Activated CD4-positive, alpha-beta T cell treated with anti-CD3 and anti-CD28 coated beads for 4 hours (primary cell): ENCODE measurements around the gene GATA6.
"Not testable (repeated sequence)": the region's sequence is repeated elsewhere in the genome, so short reads cannot be mapped to it uniquely, and the experiment has no call there.

ENCODE experiments used
- DNase-seq, 2 donors: peaks; one replicate each; pipeline ENCODE4 v3.0.0-alpha.2; 2020

Gene GATA6

GRCh38 chr18:22184573-22184972 lies 15.2 kb downstream of the GATA6 start:
- not testable (repeated sequence) for DNase-seq

DNA sequence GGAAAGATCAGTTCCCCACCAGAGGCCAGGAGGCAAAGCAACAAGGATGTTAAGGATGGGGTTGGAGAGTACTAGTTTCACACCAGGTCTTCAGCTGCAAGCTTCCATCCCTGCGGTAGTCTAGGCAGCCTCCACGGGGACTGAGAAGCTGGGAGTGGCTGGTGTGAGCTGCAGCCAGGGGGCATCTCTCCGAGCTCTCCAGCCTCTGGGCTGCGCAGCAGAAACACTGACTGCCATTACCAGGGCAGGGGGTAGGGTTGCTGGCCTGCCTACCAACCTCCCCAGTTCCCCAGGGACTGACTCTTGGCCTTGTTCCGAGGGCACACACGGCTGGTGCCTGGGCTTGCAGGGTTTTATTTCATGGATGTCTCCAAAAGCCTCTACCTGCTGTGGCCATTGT lies 15.9 kb downstream of the GATA6 start:
- DNase-seq, result no peak

DNA sequence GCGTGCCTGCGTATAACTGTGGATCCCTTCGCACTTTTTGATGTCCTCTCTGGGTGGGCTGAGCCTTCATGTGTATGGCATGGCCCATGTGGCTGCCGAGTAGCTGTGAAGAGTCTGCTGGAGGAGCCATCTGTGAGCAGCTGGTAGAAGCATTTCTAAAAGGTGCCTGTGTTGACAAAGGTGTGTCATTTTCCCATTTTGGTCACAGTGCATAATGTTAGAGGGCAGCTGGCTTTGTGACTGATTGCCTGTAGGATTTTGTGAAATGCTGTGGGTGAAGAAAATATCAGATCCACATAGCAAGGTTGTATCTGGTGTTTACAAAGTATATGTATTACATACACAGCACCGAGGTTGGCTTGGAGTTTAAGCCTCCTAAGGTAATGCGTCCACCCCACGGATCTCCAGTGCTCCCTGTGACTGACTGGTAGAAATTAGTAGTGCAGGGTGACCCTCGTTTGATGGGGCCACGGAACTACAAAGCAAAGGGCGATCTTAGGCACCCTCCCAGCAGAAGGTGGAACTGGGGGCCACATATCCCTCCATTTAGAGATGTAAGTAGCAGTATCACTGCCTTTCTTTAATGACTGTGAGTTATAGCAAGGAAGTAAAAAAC lies 16.5 kb downstream of the GATA6 start:
- no peak for DNase-seq

- DNase-seq, result no peak
Observed at GRCh38 chr18:22186484-22186971, 17.1 kb downstream of the GATA6 start.

- no peak for DNase-seq
Observed at GRCh38 chr18:22188559-22189267, 19.3 kb downstream of the GATA6 start.

DNA sequence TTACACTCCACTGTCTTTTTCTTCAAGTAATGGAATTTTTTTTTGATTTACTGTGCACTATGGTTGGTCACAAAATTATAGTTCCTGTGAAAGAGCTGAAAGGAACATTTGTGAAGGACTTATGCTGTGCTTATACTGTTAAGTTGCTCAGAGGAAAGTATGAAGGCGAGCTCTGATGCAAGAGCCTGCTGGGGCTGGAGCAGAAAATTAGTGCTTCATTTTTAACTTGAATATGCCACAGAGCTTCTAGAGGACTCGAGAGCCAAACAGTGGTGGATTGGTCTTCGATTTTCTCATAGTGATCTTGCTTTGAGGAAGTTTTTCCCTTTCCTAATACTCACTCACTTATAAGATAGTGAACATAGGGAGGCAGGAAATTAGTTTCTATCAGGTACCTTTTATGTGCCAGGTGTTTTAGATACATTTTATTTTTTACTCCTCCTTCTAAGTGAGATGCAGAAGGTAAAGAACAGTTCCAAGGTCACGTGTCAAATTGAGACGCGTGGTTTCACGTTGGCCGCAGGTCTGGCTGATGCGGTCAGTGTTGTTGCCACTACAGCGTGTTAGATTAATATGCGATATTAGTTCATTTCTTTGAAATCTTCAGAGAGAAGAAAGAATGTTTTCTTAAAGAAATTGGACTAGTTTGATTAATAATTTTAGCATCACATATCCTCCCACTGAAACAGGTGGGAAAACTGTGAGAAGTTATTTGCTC lies 20.2 kb downstream of the GATA6 start:
- DNase-seq, result no peak

DNA sequence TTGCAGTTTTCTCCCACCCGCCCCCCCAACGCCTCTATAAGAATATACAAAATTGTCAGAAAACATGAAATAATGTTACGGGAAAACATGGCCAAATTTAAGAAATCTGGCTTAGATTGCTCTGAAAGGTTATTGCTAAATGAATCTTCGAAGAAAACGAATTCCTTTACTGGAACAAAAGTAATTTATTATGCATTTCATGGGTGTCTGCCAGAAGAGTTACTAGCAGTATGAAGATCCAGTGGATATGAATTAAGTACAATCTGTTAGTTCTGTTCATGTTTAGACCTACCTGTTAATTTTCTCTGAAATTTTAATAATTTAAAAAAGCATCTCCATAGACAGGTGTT lies 21.9 kb downstream of the GATA6 start:
- no peak for DNase-seq

DNA sequence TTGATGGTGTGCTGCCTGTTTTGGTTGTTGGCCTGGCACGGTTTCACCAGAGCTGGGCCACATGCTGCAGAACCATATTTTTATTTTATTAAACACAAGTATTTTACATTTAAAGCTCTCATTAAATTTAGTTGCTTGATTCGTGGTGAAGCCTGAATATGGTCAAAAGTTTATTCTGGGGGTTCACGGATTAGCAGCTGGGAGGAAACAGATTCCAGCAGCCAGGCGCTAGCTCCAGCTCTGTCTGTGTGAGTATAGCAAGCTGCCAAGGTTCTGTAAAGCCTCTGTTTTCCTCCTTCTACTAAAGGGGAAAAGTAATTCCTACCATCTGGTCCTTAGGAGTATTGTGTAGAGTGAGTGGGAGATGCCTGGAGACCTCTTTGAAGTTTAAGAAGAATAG lies 22.5 kb downstream of the GATA6 start:
- DNase-seq, result no peak

- DNase-seq, result no peak
Observed at GRCh38 chr18:22193466-22193865, 24.1 kb downstream of the GATA6 start.

DNA sequence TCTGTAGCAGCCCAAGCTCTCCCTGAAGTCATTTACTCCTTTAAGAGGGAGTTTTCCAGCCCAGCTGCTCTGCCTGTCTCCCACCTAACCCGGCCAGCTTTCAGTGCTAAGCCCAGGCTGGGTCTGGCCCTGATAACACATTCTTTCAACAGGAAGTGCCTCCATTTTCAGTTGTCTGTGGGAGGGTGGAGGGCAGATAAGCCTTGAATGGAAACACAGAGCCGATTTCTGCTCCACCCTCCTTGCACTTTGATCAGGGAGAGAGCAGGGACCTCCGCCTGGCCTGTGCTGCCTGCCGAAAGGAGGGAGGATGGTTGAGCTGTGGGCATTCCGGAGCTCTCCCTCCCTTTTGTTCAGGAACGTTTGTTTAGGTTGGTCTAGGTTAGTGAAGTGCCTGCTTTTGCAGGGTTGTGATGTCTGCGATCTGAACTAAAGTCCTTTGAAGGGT lies 24.8 kb downstream of the GATA6 start:
- DNase-seq, result no peak

DNA sequence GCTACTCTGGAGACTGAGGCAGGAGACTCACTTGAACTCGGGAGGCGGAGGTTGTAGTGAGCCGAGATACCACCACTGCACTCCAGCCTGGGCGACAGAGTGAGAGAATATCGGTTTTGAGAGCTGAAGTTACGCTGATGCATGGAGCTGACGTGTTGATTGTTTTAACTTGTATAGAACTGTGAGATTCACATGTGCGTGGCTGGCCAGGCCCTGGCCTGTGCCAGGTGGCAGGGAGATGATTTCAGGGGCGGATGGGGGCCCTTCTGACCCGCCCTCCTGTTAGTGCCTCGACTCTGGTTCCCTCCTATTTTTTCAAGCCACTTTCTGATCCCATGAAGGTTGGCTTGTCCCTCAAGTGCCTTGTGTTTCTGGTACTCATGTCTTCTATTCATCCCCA lies 25.7 kb downstream of the GATA6 start:
- no peak for DNase-seq

DNA sequence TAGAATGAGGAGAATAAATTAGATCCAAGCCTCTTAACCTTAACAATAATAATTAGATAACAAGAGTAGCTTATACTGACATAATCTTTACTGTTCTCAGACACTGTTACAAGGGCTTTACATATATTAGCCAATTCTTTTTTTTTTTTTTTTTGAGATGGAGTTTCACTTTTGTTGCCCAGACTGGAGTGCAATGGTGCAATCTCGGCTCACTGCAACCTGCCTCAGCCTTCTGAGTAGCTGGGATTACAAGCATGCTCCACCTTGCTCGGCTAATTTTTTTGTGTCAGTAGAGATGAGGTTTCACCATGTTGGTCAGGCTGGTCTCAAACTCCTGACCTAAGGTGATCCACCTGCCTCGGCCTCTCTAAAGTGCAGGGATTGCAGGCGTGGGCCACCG lies 27.6 kb downstream of the GATA6 start:
- DNase-seq, result not testable (repeated sequence)

- DNase-seq, result no peak
Observed at GRCh38 chr18:22197668-22198067, 28.3 kb downstream of the GATA6 start.

- DNase-seq, result no peak
Observed at GRCh38 chr18:22198163-22198562, 28.8 kb downstream of the GATA6 start.

GRCh38 chr18:22199005-22199404 lies 29.6 kb downstream of the GATA6 start:
- DNase-seq, result no peak

GRCh38 chr18:22200611-22201225 lies 31.3 kb downstream of the GATA6 start:
- DNase-seq, result no peak

- DNase-seq, result no peak
Observed at GRCh38 chr18:22203035-22203434, 33.6 kb downstream of the GATA6 start.

DNA sequence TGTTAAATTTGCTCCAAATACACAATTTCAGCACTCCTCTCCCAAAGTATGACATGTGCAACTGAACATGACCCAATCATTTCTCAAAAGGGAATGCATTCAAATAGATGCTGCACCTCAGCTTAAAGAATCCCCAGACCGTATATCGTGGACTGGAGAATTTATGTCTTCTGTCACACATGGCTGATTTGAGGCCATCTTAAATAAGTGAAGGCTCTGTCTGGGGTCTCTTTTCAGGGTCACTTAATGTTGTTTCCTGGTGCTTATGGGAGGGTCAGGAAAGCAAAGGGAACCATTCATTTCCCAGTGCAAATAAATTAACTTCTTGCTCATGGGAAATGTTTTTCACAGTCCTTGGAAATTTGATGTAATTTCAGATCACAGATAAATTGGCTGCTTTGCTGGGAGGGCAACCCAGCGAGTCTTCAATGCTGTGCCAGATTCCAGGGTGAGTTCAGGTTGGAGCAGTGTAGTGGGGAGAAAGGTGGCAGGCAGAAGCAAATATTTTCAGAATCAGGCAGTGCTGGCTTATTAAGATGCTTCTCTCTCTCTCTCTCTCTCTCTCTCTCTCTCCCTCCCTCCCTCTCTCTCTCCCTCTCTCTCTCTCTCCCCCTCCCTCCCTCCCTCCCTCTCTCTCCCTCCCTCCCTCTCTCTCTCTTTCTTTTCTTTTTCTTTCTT lies 34.3 kb downstream of the GATA6 start:
- DNase-seq, result no peak

- no peak for DNase-seq
Observed at GRCh38 chr18:22204214-22204536, 34.8 kb downstream of the GATA6 start.

GRCh38 chr18:22204996-22205395 lies 35.6 kb downstream of the GATA6 start:
- no peak for DNase-seq

GRCh38 chr18:22207021-22207758 lies 37.8 kb downstream of the GATA6 start:
- DNase-seq, result no peak

GRCh38 chr18:22210311-22210754 lies 40.9 kb downstream of the GATA6 start:
- DNase-seq, result no peak
